HepG2 (cell line): ENCODE measurements around the gene BRD1. TPM values are rescaled to one million over a fixed set of nuclear protein-coding genes. Genes with fewer than 3 reads are reported as not detected.
A peak's percentile ranks its signal among the peaks of the same experiment; 100 is the strongest.

Source experiments
- ATAC-seq: fragments of 200-7000 bp; cut with Tn5 transposase; 3 replicates; pipeline ENCODE4 v1.9.1; 2020; ENCODE audit warnings: mild to moderate bottlenecking, moderate library complexity
- BruUV-seq: library from RNA; stranded (reverse); fragments of 400-500 nt; replicated peaks from 2 replicates; lab custom pipeline; 2021; lab: Mats Ljungman, UMichigan
- CTCF ChIA-PET: fragments of 300-600 bp; formaldehyde crosslinking; extraction: SDS; loops from one replicate; lab custom pipeline; 2021; ENCODE audit warnings: low total read pairs, inconsistent platforms, low intra/inter-chr PET ratio; lab: Yijun Ruan, JAX
- POLR2A ChIA-PET: fragments of 350-600 bp; sonication (Branson Sonifier 250); formaldehyde crosslinking; loops from one replicate; lab custom pipeline; 2020; ENCODE audit warnings: antibody characterized with exemption, inconsistent platforms; lab: Yijun Ruan, JAX
- DNase-seq: peaks from one replicate; pipeline ENCODE4 v3.0.0-alpha.2; 2015; ENCODE audit warnings: low spot score
- FAIRE-seq: peaks from 3 replicates; lab custom pipeline; 2011; peaks lifted over from hg19 to GRCh38; lab: Jason Lieb, UNC
- H2AFZ ChIP-seq: one replicate; pipeline ENCODE4 v1.6.1; 2011; ENCODE audit warnings: low read length, inconsistent platforms
- H3K27ac ChIP-seq: fragments of 300-600 bp; 3 replicates; pipeline ENCODE4 v1.8.0; 2011; ENCODE audit warnings: mixed run types, mild to moderate bottlenecking, mixed read lengths, low read length, inconsistent platforms; ENCODE audit not compliant: insufficient read depth; ENCODE audit errors: extremely low read length
- H3K27me3 ChIP-seq, 2 experiments: fragments of 200-600 bp in 1 of 2; 2 replicates in 1 of 2; 3 replicates in 1 of 2; pipeline versions ENCODE4 v1.6.0 to v1.8.0; 2011; ENCODE audit warnings: low read length in 2 of 2, mild to moderate bottlenecking in 2 of 2, moderate library complexity in 2 of 2, inconsistent platforms in 1 of 2; ENCODE audit not compliant: insufficient read depth in 2 of 2, control insufficient read depth in 1 of 2
- H3K36me3 ChIP-seq, 2 experiments: fragments of 200-600 bp in 1 of 2; replicated peaks in 1 of 2; 2 replicates in 1 of 2; 3 replicates in 1 of 2; pipeline versions ENCODE4 v1.5.1 to v1.8.0; 2011; ENCODE audit warnings: low read length in 2 of 2, inconsistent platforms in 1 of 2; ENCODE audit not compliant: insufficient read depth in 2 of 2, control insufficient read depth in 1 of 2
- H3K4me1 ChIP-seq: 2 replicates; pipeline ENCODE4 v1.5.1; 2012; ENCODE audit warnings: low read length, inconsistent platforms; ENCODE audit not compliant: insufficient read depth
- H3K4me2 ChIP-seq: 2 replicates; pipeline ENCODE4 v1.6.0; 2011; ENCODE audit warnings: low read depth, low read length, inconsistent platforms
- H3K4me3 ChIP-seq, 3 experiments: fragments of 200-600 bp in 1 of 3; sonication (generic), shearing (Covaris generic) in 1 of 3; replicated peaks in 1 of 3; 2 replicates each; pipeline ENCODE4 v1.5.1; 2011 to 2016; ENCODE audit warnings: low read length in 3 of 3, inconsistent platforms in 2 of 3, low read depth in 2 of 3, mild to moderate bottlenecking in 2 of 3, control low read depth in 1 of 3, mixed read lengths in 1 of 3; ENCODE audit not compliant: insufficient read depth in 1 of 3
- H3K79me2 ChIP-seq: one replicate; pipeline ENCODE4 v1.6.1; 2011; ENCODE audit warnings: low read length, inconsistent platforms; ENCODE audit not compliant: insufficient read depth
- H3K9ac ChIP-seq: 2 replicates; pipeline ENCODE4 v1.6.0; 2011; ENCODE audit warnings: mild to moderate bottlenecking, low read depth, low read length, inconsistent platforms; ENCODE audit not compliant: insufficient read depth
- H3K9me3 ChIP-seq: 2 replicates; pipeline ENCODE4 v1.5.1; 2012; ENCODE audit warnings: mild to moderate bottlenecking, low read length
- H4K20me1 ChIP-seq: 2 replicates; pipeline ENCODE4 v1.6.0; 2011; ENCODE audit warnings: inconsistent platforms, mild to moderate bottlenecking, low read length, moderate library complexity; ENCODE audit not compliant: insufficient read depth
- DR1 ChIP-seq: sonication (generic); formaldehyde crosslinking; IDR thresholded peaks from 2 replicates; pipeline ENCODE4 v1.8.0; 2021; ENCODE audit warnings: mild to moderate bottlenecking, missing genetic modification reagents, inconsistent platforms
- FOXP4 ChIP-seq: sonication (generic); formaldehyde crosslinking; IDR thresholded peaks from 2 replicates; pipeline ENCODE4 v1.4.0; 2020; ENCODE audit warnings: missing genetic modification reagents
- RARA ChIP-seq: IDR thresholded peaks from 2 replicates; pipeline ENCODE4 v1.6.1; 2016; ENCODE audit warnings: missing genetic modification reagents, missing compliant biosample characterization
- RFXANK ChIP-seq: IDR thresholded peaks from 2 replicates; pipeline ENCODE4 v1.6.1; 2016
- SMAD1 ChIP-seq: sonication (generic); formaldehyde crosslinking; IDR thresholded peaks from 2 replicates; pipeline ENCODE4 v1.4.0; 2020; ENCODE audit warnings: missing genetic modification reagents, low read depth, mild to moderate bottlenecking, borderline replicate concordance
- THRA ChIP-seq: sonication (generic); formaldehyde crosslinking; IDR thresholded peaks from 2 replicates; pipeline ENCODE4 v1.4.0; 2020; ENCODE audit warnings: missing genetic modification reagents, borderline replicate concordance
- ZBTB20 ChIP-seq: sonication (generic); formaldehyde crosslinking; IDR thresholded peaks from 2 replicates; pipeline ENCODE4 v1.8.1; 2023; ENCODE audit warnings: missing genetic modification reagents, low read depth, mild to moderate bottlenecking, borderline replicate concordance
- ZNF296 ChIP-seq: sonication (generic); formaldehyde crosslinking; conservative IDR thresholded peaks from 2 replicates; pipeline ENCODE4 v1.5.0; 2020; ENCODE audit warnings: mild to moderate bottlenecking, missing genetic modification reagents
- ZNF639 ChIP-seq: conservative IDR thresholded peaks from 2 replicates; pipeline ENCODE4 v1.6.1; 2018; ENCODE audit warnings: missing genetic modification reagents
- ZNF672 ChIP-seq: sonication (generic); formaldehyde crosslinking; IDR thresholded peaks from 2 replicates; pipeline ENCODE4 v1.8.1; 2022; ENCODE audit warnings: missing genetic modification reagents
- ZNF720 ChIP-seq: sonication (generic); formaldehyde crosslinking; IDR thresholded peaks from 2 replicates; pipeline ENCODE4 v1.4.0; 2020; ENCODE audit warnings: missing genetic modification reagents
- whole genome bisulfite sequencing: methylation state at CpG from one replicate; pipeline ENCODE4 v1.1.6; 2017; ENCODE audit warnings: low lambda C conversion rate; 5-methylcytosine and 5-hydroxymethylcytosine counted together
- in situ Hi-C: cut with HindIII; loops from 2 replicates; pipeline ENCODE4 v1.10.0; 2017; ENCODE audit warnings: low pct_unique_long_range_greater_than_20kb; ENCODE audit not compliant: extremely low pct_ligation_motif_present
- intact Hi-C: fragments of 100-400 bp; cut with micrococcal nuclease; formaldehyde crosslinking; loops from one replicate; pipeline ENCODE4 v1.10.0; 2022; ENCODE audit not compliant: unreplicated experiment
- polyA plus RNA-seq, 8 experiments: library from polyadenylated mRNA; depleted of rRNA in 3 of 8; stranded (reverse) in 7 of 8; unstranded in 1 of 8; fragments of >200 nt; fragmentation: Illumina TruSeq in 4 of 8; extraction: Trizol in 4 of 8; gene quantifications; 2 replicates each; pipeline versions ENCODE4 v1.2.1 to v1.2.3, GENCODE V29; 2011 to 2016; ENCODE audit warnings: low read depth in 4 of 8, missing spikeins in 1 of 8, mixed read lengths in 1 of 8; ENCODE audit not compliant: insufficient read depth in 1 of 8
- total RNA-seq, 5 experiments: library from RNA; depleted of rRNA; stranded (reverse); fragments of >200 nt; fragmentation: Illumina TruSeq; extraction: Trizol; gene quantifications; 2 replicates each; pipeline ENCODE4 v1.2.3, GENCODE V29; 2016; ENCODE audit warnings: low read depth in 1 of 5
- TF ChIP-seq, protein P1 (sequence below): sonication (generic); formaldehyde crosslinking; IDR thresholded peaks from 2 replicates; pipeline ENCODE4 v1.5.1; 2020; ENCODE audit warnings: mild to moderate bottlenecking, missing genetic modification reagents
- TF ChIP-seq, protein P2 (sequence below): sonication (generic); formaldehyde crosslinking; conservative IDR thresholded peaks from 2 replicates; pipeline ENCODE4 v1.8.1; 2023; ENCODE audit warnings: missing genetic modification reagents

The BRD1 gene
- total and polyA plus RNA-seq, 2 of the 13 experiments (the other 11 are each of a cell fraction or from before 2014, with no cell fraction given): 5.1 to 12.0 TPM

DNA sequence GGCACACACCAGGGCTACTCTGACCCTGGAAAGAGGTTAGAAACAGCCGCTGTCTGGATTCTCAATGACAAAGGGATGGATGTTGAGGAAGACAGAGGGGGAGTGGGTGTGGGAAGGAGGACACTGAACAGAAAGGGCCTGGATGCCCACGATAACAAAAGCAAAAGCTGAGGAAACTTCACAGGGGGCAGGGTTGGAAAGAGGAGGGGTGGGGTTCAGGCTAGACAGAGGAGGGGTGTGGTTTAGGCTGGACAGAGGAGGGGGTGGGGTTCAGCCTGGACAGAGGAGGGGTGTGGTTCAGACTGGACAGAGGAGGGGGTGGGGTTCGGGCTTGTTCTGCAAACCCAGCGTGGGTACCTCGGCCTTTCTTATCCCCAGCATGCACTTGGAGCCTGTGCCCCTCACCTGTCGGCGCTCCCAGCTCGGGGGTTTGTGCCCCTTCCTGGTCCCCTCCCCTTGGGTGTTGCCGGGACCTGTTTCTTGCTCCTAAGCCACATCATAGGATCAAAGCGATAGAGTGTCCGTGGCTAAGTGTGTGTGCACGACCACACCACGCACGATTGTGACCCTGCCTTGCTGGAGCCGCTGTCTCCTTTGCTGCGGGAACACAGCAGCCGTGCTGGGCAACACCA, 75.6 kb downstream of the BRD1 start:
- Histone ChIP-seq H3K27me3 (peaks cover 10 to 53% of the 10 kb centered on the region in 2 experiments), H4K20me1 (no peaks in the 10 kb centered on the region), H3K36me3 (no peaks in the 10 kb centered on the region), H3K4me3 (no peak overlapping the region), H2AFZ (no peak overlapping the region), H3K9me3 (0 out of 2 replicates have a peak, but pooled peaks cover 3% of the 10 kb centered on the region), H3K79me2 (no peaks in the 10 kb centered on the region), H3K4me2 (peak overlapping the region; percentile 21; the same call in 1 of the 2 replicates), H3K27ac (no peak overlapping the region), H3K9ac (no peak overlapping the region), H3K4me1 (peaks cover 9% of the 10 kb centered on the region)
- FAIRE-seq (no peak), ATAC-seq (no peak), DNase-seq (no peak)
- BruUV-seq: no TSS peak
- in situ Hi-C loops: no loop called here
- ChIA-PET CTCF (no interaction called here), POLR2A (no interaction called here)
- TF ChIP-seq THRA (no peak), ZNF639 (CRISPR knock-in tag) (no peak), RFXANK (CRISPR knock-in tag) (no peak), ZNF296 (no peak), DR1 (no peak), ZNF672 (CRISPR knock-in tag) (no peak), ZBTB20 (CRISPR knock-in tag) (no peak), ZNF720 (no peak), FOXP4 (CRISPR knock-in tag) (no peak), RARA (CRISPR knock-in tag) (no peak), SMAD1 (CRISPR knock-in tag) (no peak)
- TF ChIP-seq, protein P1, sequence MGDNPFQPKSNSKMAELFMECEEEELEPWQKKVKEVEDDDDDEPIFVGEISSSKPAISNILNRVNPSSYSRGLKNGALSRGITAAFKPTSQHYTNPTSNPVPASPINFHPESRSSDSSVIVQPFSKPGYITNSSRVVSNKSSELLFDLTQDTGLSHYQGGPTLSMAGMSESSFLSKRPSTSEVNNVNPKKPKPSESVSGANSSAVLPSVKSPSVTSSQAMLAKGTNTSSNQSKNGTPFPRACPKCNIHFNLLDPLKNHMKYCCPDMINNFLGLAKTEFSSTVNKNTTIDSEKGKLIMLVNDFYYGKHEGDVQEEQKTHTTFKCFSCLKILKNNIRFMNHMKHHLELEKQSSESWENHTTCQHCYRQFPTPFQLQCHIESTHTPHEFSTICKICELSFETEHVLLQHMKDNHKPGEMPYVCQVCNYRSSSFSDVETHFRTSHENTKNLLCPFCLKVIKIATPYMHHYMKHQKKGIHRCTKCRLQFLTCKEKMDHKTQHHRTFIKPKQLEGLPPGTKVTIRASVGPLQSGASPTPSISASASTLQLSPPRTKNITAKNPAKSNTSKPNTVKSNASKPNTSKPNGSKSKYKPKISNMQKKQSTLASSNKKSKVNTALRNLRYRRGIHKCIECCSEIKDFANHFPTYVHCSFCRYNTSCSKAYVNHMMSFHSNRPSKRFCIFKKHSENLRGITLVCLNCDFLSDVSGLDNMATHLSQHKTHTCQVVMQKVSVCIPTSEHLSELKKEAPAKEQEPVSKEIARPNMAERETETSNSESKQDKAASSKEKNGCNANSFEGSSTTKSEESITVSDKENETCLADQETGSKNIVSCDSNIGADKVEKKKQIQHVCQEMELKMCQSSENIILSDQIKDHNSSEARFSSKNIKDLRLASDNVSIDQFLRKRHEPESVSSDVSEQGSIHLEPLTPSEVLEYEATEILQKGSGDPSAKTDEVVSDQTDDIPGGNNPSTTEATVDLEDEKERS (CRISPR knock-in tag): no peak
- TF ChIP-seq, protein P2, sequence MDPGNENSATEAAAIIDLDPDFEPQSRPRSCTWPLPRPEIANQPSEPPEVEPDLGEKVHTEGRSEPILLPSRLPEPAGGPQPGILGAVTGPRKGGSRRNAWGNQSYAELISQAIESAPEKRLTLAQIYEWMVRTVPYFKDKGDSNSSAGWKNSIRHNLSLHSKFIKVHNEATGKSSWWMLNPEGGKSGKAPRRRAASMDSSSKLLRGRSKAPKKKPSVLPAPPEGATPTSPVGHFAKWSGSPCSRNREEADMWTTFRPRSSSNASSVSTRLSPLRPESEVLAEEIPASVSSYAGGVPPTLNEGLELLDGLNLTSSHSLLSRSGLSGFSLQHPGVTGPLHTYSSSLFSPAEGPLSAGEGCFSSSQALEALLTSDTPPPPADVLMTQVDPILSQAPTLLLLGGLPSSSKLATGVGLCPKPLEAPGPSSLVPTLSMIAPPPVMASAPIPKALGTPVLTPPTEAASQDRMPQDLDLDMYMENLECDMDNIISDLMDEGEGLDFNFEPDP (CRISPR knock-in tag): no peak
- intact Hi-C loops: no loop called here
- 38% methylated on average over 6 of the region's 17 CpGs for WGBS
